GM23338 (cell line): ENCODE data around the gene SNX9. TPM values are rescaled to one million over a fixed set of nuclear protein-coding genes. Genes with fewer than 3 reads are reported as not detected.

Source experiments
- ATAC-seq: fragments of 200-7000 bp; cut with Tn5 transposase; 3 replicates; pipeline ENCODE4 v1.9.1; 2020
- DNase-seq: peaks from one replicate; pipeline ENCODE4 v3.0.0-alpha.2; 2015; ENCODE audit warnings: low spot score
- H2AFZ ChIP-seq: fragments of 200-600 bp; sonication (generic); 2 replicates; pipeline ENCODE4 v1.8.0; 2016; ENCODE audit warnings: antibody characterized with exemption, mild to moderate bottlenecking, moderate library complexity
- H3F3A ChIP-seq: fragments of 200-600 bp; sonication (generic); replicated peaks from 2 replicates; pipeline ENCODE4 v1.8.0; 2017; ENCODE audit warnings: antibody characterized with exemption, mixed run types, low read depth
- H3K27ac ChIP-seq: fragments of 200-600 bp; sonication (generic); 2 replicates; pipeline ENCODE4 v1.6.1; 2016; ENCODE audit warnings: low read depth
- H3K27me3 ChIP-seq: fragments of 200-600 bp; sonication (generic); 2 replicates; pipeline ENCODE4 v1.8.0; 2016; ENCODE audit warnings: mild to moderate bottlenecking, mixed run types, moderate library complexity; ENCODE audit not compliant: insufficient read depth
- H3K36me3 ChIP-seq: fragments of 200-600 bp; sonication (generic); 2 replicates; pipeline ENCODE4 v1.8.0; 2016; ENCODE audit warnings: mild to moderate bottlenecking; ENCODE audit not compliant: insufficient read depth
- H3K4me1 ChIP-seq: fragments of 200-600 bp; sonication (generic); 2 replicates; pipeline ENCODE4 v1.8.0; 2016; ENCODE audit warnings: mild to moderate bottlenecking, moderate library complexity; ENCODE audit not compliant: insufficient read depth
- H3K4me2 ChIP-seq: fragments of 200-600 bp; sonication (generic); 2 replicates; pipeline ENCODE4 v1.7.1; 2017; ENCODE audit warnings: mixed run types
- H3K4me3 ChIP-seq: fragments of 200-600 bp; sonication (generic); 2 replicates; pipeline ENCODE4 v1.6.1; 2016; ENCODE audit warnings: mixed run types
- H3K79me2 ChIP-seq: fragments of 200-600 bp; sonication (generic); replicated peaks from 2 replicates; pipeline ENCODE4 v1.8.0; 2017; ENCODE audit warnings: mild to moderate bottlenecking; ENCODE audit not compliant: insufficient read depth
- H3K9me2 ChIP-seq: fragments of 200-600 bp; sonication (generic); 2 replicates; pipeline ENCODE4 v1.8.0; 2017; ENCODE audit not compliant: insufficient read depth
- H4K20me1 ChIP-seq: fragments of 200-600 bp; sonication (generic); replicated peaks from 2 replicates; pipeline ENCODE4 v1.8.0; 2017; ENCODE audit warnings: mild to moderate bottlenecking; ENCODE audit not compliant: insufficient read depth
- H3K27ac Mint-ChIP-seq: 2 replicates; pipeline ENCODE4 v1.8.0; 2020; ENCODE audit warnings: inconsistent platforms, mild to moderate bottlenecking, moderate library complexity, mixed read lengths
- H3K27me3 Mint-ChIP-seq: 3 replicates; pipeline ENCODE4 v1.8.0; 2022; ENCODE audit warnings: low read depth, mild to moderate bottlenecking, moderate library complexity, mixed read lengths, inconsistent platforms; ENCODE audit not compliant: insufficient read depth, poor library complexity
- H3K36me3 Mint-ChIP-seq: 3 replicates; pipeline ENCODE4 v1.8.0; 2021; ENCODE audit warnings: low read depth, mild to moderate bottlenecking, inconsistent platforms, moderate library complexity, mixed read lengths
- H3K4me1 Mint-ChIP-seq: 3 replicates; pipeline ENCODE4 v1.8.0; 2020; ENCODE audit warnings: mild to moderate bottlenecking, inconsistent platforms, mixed read lengths
- H3K4me3 Mint-ChIP-seq: 3 replicates; pipeline ENCODE4 v1.8.0; 2021; ENCODE audit warnings: moderate library complexity, mild to moderate bottlenecking, inconsistent platforms, mixed read lengths
- H3K9me3 Mint-ChIP-seq: 3 replicates; pipeline ENCODE4 v1.8.0; 2020; ENCODE audit warnings: moderate library complexity, mild to moderate bottlenecking, inconsistent platforms, mixed read lengths
- EZH2 ChIP-seq: fragments of 200-600 bp; sonication (generic); IDR thresholded peaks from one replicate; pipeline ENCODE4 v1.8.0; 2017; ENCODE audit warnings: antibody characterized with exemption, mild to moderate bottlenecking, low read depth; ENCODE audit not compliant: unreplicated experiment
- NANOG ChIP-seq: IDR thresholded peaks from 2 replicates; pipeline ENCODE4 v1.6.1; 2016; ENCODE audit warnings: antibody characterized with exemption, borderline replicate concordance
- ZNF114 ChIP-seq: fragments of 250-450 bp; sonication (Bioruptor Pico); IDR thresholded peaks from 2 replicates; pipeline ENCODE4 v1.5.0; 2020; ENCODE audit warnings: mild to moderate bottlenecking, moderate library complexity
- polyA plus RNA-seq: library from polyadenylated mRNA; unstranded; fragments of >200 nt; fragmentation: Nextera tagmentation; extraction: Ambion mirVana; gene quantifications from 2 replicates; pipeline ENCODE4 v1.2.1, GENCODE V29; 2016
- total RNA-seq: library from RNA; depleted of rRNA; stranded (reverse); fragments of >200 nt; shearing (Covaris generic); gene quantifications from 2 replicates; pipeline ENCODE4 v1.2.3, GENCODE V29; 2014
- TF ChIP-seq, protein P1 (sequence below), 2 experiments: fragments of 200-600 bp in 1 of 2; sonication (generic) in 1 of 2; conservative IDR thresholded peaks; 2 replicates each; pipeline versions ENCODE4 v1.5.1 to v1.6.1; 2016 to 2017; ENCODE audit warnings: antibody characterized with exemption in 2 of 2, low read depth in 2 of 2, mild to moderate bottlenecking in 2 of 2, moderate library complexity in 1 of 2
- TF ChIP-seq, protein P2 (sequence below): IDR thresholded peaks from 2 replicates; pipeline ENCODE4 v1.6.1; 2016; ENCODE audit warnings: antibody characterized with exemption
- TF ChIP-seq, protein P3 (sequence below): fragments of 250-450 bp; sonication (Bioruptor Pico); IDR thresholded peaks from 2 replicates; pipeline ENCODE4 v1.5.0; 2020; ENCODE audit warnings: mild to moderate bottlenecking, moderate library complexity

Gene SNX9
- total and polyA plus RNA-seq, 2 experiments from 2014 or later, result 18.4 to 23.3 TPM

- peak; percentile 38 for DNase-seq
- peaks cover 6% of the 10 kb centered on the region; the same call in 1 of the 2 replicates for H3F3A ChIP-seq
- no peaks in the 10 kb centered on the region for H3K27me3 ChIP-seq
- ATAC-seq, result peak; percentile 17
- peaks cover 19% of the 10 kb centered on the region for H3K4me1 ChIP-seq
- no peaks in the 10 kb centered on the region for H3K9me2 ChIP-seq
- H3K9me3 Mint-ChIP-seq, result peaks cover 2% of the 10 kb centered on the region; the same call in 2 of the 3 replicates
- TF ChIP-seq, protein P1, sequence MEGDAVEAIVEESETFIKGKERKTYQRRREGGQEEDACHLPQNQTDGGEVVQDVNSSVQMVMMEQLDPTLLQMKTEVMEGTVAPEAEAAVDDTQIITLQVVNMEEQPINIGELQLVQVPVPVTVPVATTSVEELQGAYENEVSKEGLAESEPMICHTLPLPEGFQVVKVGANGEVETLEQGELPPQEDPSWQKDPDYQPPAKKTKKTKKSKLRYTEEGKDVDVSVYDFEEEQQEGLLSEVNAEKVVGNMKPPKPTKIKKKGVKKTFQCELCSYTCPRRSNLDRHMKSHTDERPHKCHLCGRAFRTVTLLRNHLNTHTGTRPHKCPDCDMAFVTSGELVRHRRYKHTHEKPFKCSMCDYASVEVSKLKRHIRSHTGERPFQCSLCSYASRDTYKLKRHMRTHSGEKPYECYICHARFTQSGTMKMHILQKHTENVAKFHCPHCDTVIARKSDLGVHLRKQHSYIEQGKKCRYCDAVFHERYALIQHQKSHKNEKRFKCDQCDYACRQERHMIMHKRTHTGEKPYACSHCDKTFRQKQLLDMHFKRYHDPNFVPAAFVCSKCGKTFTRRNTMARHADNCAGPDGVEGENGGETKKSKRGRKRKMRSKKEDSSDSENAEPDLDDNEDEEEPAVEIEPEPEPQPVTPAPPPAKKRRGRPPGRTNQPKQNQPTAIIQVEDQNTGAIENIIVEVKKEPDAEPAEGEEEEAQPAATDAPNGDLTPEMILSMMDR (conservative IDR thresholded peaks at IDR 0.05; ENCODE audit: low read depth in 2 of 2), result peak; percentile 10 to 45; a peak in 3 of 4 replicates
- no peak for TF ChIP-seq ZNF114 (CRISPR knock-in tag)
- TF ChIP-seq, protein P2, sequence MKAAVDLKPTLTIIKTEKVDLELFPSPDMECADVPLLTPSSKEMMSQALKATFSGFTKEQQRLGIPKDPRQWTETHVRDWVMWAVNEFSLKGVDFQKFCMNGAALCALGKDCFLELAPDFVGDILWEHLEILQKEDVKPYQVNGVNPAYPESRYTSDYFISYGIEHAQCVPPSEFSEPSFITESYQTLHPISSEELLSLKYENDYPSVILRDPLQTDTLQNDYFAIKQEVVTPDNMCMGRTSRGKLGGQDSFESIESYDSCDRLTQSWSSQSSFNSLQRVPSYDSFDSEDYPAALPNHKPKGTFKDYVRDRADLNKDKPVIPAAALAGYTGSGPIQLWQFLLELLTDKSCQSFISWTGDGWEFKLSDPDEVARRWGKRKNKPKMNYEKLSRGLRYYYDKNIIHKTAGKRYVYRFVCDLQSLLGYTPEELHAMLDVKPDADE, result no peak
- H3K36me3 Mint-ChIP-seq, result no peaks in the 10 kb centered on the region; the same call in 2 of the 3 replicates
- H3K27me3 Mint-ChIP-seq, result peaks cover 7% of the 10 kb centered on the region
- H3K79me2 ChIP-seq, result peaks cover 52% of the 10 kb centered on the region
- no peak overlapping the region for H3K4me2 ChIP-seq
- no peak overlapping the region for H3K27ac ChIP-seq
- peaks cover 56% of the 10 kb centered on the region for H3K4me1 Mint-ChIP-seq
- no peak overlapping the region for H2AFZ ChIP-seq
- H3K4me3 Mint-ChIP-seq, result no peak overlapping the region
- no peak overlapping the region for H3K27ac Mint-ChIP-seq
- H3K36me3 ChIP-seq, result no peaks in the 10 kb centered on the region
- no peaks in the 10 kb centered on the region; the same call in 1 of the 2 replicates for H4K20me1 ChIP-seq
- no peak overlapping the region for H3K4me3 ChIP-seq
These were observed 166.7 kb downstream of the SNX9 start for GRCh38 chr6:157989541-157990289.

DNA sequence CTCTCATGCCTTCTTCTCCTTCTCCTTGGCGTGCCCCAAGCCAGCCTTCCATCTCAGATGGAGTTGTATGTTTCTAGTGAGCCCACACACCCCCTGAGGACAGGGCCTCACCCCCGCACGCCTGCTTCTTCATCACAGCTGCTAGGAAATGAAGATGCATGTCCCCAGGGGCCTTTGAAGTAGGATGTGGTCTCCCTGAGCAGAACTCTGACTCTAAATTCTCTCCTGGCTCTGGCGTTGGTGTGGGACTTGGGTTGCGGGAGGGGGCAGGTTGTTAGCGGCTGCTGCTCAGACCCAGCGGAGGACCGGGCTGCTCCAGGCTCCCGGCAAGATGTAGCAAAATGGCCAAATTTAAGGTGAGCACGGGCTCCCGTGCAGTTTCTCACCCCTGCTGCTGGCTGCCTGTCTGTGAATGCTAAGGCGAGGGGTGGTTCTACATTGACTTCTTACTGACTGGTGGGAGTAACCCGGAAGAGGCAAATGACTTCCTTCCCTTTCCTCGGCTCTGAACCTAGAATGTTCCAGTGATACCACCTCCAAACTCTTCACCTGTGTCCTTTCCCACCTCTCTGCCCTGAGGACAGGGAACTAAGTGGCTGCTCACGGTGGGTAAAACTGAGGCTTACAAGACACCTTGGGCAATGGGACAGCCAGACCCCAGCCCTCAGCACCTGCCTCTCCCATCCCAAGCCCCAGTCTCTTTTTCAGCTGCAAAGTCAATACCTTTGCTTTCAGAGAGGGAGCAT lies 167.4 kb downstream of the SNX9 start:
- no peak overlapping the region for H3K4me3 ChIP-seq
- no peak for DNase-seq
- 0 out of 2 replicates have a peak, but pooled peaks cover 6% of the 10 kb centered on the region for H3F3A ChIP-seq
- H3K27ac Mint-ChIP-seq, result no peak overlapping the region; the same call in 1 of the 2 replicates
- H3K27me3 Mint-ChIP-seq, result peaks cover 7% of the 10 kb centered on the region
- H3K4me3 Mint-ChIP-seq, result no peak overlapping the region
- H3K27me3 ChIP-seq, result no peaks in the 10 kb centered on the region
- no peak for ATAC-seq
- peaks cover 11% of the 10 kb centered on the region for H3K4me1 ChIP-seq
- H3K4me2 ChIP-seq, result no peak overlapping the region
- peaks cover 56% of the 10 kb centered on the region for H3K79me2 ChIP-seq
- no peaks in the 10 kb centered on the region; the same call in 2 of the 3 replicates for H3K36me3 Mint-ChIP-seq
- no peaks in the 10 kb centered on the region for H3K36me3 ChIP-seq
- H3K9me3 Mint-ChIP-seq, result peaks cover 2% of the 10 kb centered on the region; the same call in 2 of the 3 replicates
- no peak overlapping the region for H2AFZ ChIP-seq
- H3K27ac ChIP-seq, result no peak overlapping the region
- no peaks in the 10 kb centered on the region for H3K9me2 ChIP-seq
- H3K4me1 Mint-ChIP-seq, result peaks cover 50% of the 10 kb centered on the region
- H4K20me1 ChIP-seq, result no peaks in the 10 kb centered on the region; the same call in 1 of the 2 replicates
- TF ChIP-seq EZH2 (no peak), NANOG (no peak)
- TF ChIP-seq, protein P3, sequence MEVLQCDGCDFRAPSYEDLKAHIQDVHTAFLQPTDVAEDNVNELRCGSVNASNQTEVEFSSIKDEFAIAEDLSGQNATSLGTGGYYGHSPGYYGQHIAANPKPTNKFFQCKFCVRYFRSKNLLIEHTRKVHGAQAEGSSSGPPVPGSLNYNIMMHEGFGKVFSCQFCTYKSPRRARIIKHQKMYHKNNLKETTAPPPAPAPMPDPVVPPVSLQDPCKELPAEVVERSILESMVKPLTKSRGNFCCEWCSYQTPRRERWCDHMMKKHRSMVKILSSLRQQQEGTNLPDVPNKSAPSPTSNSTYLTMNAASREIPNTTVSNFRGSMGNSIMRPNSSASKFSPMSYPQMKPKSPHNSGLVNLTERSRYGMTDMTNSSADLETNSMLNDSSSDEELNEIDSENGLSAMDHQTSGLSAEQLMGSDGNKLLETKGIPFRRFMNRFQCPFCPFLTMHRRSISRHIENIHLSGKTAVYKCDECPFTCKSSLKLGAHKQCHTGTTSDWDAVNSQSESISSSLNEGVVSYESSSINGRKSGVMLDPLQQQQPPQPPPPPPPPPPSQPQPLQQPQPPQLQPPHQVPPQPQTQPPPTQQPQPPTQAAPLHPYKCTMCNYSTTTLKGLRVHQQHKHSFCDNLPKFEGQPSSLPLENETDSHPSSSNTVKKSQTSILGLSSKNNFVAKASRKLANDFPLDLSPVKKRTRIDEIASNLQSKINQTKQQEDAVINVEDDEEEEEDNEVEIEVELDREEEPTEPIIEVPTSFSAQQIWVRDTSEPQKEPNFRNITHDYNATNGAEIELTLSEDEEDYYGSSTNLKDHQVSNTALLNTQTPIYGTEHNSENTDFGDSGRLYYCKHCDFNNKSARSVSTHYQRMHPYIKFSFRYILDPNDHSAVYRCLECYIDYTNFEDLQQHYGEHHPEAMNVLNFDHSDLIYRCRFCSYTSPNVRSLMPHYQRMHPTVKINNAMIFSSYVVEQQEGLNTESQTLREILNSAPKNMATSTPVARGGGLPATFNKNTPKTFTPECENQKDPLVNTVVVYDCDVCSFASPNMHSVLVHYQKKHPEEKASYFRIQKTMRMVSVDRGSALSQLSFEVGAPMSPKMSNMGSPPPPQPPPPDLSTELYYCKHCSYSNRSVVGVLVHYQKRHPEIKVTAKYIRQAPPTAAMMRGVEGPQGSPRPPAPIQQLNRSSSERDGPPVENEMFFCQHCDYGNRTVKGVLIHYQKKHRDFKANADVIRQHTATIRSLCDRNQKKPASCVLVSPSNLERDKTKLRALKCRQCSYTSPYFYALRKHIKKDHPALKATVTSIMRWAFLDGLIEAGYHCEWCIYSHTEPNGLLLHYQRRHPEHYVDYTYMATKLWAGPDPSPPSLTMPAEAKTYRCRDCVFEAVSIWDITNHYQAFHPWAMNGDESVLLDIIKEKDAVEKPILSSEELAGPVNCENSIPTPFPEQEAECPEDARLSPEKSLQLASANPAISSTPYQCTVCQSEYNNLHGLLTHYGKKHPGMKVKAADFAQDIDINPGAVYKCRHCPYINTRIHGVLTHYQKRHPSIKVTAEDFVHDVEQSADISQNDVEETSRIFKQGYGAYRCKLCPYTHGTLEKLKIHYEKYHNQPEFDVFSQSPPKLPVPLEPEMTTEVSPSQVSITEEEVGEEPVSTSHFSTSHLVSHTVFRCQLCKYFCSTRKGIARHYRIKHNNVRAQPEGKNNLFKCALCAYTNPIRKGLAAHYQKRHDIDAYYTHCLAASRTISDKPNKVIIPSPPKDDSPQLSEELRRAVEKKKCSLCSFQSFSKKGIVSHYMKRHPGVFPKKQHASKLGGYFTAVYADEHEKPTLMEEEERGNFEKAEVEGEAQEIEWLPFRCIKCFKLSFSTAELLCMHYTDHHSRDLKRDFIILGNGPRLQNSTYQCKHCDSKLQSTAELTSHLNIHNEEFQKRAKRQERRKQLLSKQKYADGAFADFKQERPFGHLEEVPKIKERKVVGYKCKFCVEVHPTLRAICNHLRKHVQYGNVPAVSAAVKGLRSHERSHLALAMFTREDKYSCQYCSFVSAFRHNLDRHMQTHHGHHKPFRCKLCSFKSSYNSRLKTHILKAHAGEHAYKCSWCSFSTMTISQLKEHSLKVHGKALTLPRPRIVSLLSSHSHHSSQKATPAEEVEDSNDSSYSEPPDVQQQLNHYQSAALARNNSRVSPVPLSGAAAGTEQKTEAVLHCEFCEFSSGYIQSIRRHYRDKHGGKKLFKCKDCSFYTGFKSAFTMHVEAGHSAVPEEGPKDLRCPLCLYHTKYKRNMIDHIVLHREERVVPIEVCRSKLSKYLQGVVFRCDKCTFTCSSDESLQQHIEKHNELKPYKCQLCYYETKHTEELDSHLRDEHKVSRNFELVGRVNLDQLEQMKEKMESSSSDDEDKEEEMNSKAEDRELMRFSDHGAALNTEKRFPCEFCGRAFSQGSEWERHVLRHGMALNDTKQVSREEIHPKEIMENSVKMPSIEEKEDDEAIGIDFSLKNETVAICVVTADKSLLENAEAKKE (CRISPR knock-in tag), result no peak
